HT1080 (cell line): ENCODE measurements around the gene NUP214. TPM values are rescaled to one million over a fixed set of nuclear protein-coding genes. Genes with fewer than 3 reads are reported as not detected.
"Not testable (repeated sequence)": the region's sequence is repeated elsewhere in the genome, so short reads cannot be mapped to it uniquely, and the experiment has no call there.

Experiments used
- DNase-seq: peaks from one replicate; pipeline ENCODE4 v3.0.0-alpha.2; 2015; ENCODE audit warnings: low read depth
- total RNA-seq: library from RNA; depleted of rRNA; stranded (reverse); fragments of >200 nt; shearing (Covaris generic); gene quantifications from 2 replicates; pipeline ENCODE4 v1.2.3, GENCODE V29; 2014

The NUP214 gene
- total RNA-seq, 1 experiment from 2014 or later = 27.1 TPM

GRCh38 chr9:131096269-131097125, 28.9 kb upstream of the NUP214 start, which contains the start of gene AIF1L:
Gene AIF1L, plus strand, starts transcription at chr9:131096531. Its CDS starts 99 bp downstream, at chr9:131096630.
- no peak for DNase-seq

DNA sequence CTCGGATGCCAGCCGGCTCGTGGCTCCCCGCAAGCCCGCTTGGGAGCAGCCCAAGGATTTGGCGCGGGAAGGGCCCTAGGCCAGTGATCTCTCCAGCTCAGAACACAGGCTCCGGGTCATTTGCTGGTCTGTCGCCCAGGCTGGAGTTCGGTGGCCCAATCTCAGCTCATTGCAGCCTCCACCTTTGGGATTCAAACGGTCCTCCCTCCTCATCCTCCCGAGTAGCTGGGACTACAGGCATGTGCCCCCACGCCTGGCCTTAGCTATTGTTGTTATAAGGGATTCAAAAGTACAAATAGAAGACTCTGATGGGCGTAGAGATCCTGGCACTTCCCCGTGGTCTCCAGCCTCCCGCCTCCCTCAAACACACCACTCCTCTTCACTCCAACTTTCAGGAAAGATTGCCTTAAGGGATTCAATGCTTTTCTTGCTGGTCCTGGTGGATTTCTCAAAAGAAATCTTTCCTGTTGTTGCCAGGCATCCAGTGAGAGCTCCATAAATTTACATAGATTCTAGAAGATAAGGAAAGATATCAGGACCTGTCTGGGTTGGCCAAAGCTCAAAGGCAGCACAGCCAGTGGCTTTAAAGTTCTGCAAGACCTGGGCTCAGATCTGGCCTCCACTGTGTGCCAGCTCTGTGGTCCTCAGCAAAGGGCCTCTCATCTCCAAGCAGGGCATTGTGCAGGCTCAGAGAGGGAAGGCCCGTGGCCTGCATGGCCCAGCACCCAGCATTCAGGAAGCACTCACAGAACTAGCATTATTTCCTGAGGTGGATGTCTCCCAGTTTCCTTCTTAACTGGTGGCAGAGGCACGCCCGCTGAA, 28.0 kb upstream of the NUP214 start:
- DNase-seq = no peak

DNA sequence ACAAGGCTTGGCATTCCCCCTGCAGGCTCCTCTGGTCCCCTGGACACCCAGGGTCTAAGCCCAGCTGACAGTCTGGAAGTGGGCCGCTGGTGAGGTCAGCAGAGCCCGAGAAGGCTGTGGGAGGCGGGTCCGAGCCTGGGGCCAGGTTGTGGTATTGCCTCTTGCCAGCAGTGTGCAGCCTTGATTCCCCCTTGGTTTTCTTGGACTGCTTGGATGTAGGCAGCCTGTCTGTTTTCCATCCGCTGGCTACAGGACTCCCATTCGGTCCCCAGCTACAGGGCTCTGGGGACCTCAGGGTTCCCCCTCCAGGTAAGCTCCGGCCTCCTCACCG, 27.5 kb upstream of the NUP214 start:
- no peak for DNase-seq

DNA sequence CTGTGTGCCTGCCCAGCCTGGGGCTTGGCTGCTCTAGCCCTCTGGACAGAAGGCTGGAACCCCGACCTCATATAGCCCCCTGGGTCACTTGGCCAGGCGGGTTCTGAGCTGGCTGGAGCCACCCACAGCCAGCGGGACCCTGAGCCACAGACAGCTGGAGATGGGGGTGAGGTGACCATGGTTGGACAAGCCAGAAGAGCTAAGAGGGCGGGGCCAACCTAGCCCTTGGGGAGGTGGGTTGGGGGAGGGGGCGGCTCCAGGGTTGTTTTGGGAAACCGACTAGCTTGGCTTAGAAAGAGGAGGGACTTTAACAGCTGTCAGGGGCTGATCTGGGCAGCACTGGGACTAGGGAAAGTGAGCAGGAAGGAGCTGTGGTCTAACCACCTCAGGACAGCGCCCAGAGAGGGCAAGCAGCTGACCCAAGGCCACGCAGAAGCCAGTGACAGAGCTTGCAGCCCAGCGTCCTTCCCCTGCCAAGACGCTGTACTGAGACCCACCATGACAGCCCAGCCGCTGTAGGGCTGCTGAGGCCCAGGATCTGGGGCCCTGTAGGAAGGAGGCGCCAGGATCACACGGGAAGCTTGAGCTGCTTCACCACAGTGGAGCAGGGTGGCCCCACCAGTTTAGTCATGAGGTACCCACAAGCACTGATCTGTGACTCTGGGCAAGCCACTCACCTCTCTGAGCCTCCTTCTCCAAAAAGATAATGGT, 26.8 kb upstream of the NUP214 start:
- DNase-seq = no peak

DNA sequence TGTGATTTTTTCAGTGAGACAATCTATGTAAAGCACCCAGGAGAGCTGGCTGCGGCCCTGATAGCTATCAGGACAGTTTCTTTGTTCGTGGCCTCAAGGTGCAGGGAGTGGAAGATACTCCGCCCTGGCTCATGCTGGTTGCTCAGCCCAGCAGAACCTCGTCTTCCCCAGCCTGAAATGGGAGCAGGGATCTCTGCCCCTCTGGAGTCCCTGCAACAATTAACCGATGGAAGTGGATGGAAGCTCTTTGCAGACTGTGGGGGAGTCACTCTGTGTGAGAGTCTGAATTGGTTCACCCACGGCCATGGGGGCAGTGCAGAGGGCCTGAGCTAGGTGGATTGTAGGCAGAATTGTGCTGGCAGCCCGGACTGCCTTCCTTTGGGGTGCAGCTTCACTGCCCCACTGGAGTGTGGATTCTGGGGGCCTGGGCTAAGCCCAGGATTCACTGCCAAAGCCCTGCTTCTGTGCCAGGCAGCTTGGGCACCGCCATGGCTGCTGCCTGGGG, 26.2 kb upstream of the NUP214 start:
- no peak for DNase-seq

DNA sequence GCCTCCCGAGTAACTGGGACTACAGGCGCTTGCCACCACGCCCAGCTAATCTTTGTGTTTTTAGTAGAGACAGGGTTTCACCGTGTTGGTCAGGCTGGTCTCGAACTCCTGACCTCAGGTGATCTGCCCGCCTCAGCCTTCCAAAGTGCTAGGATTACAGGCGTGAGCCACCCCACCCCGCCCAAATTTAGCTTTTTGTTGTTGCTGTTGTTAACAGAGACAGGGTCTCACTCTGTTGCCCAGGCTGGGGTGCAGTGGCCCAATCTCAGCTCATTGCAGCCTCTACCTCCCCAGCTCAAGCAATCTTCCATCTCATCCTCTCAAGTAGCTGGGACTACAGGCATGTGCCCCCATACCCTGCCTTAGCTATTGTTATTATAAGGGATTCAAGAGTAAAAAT, 25.5 kb upstream of the NUP214 start:
- not testable (repeated sequence) for DNase-seq

GRCh38 chr9:131100445-131100844, 24.9 kb upstream of the NUP214 start:
- DNase-seq = no peak

- no peak for DNase-seq
Measured at GRCh38 chr9:131101207-131101964, 24.0 kb upstream of the NUP214 start.

DNA sequence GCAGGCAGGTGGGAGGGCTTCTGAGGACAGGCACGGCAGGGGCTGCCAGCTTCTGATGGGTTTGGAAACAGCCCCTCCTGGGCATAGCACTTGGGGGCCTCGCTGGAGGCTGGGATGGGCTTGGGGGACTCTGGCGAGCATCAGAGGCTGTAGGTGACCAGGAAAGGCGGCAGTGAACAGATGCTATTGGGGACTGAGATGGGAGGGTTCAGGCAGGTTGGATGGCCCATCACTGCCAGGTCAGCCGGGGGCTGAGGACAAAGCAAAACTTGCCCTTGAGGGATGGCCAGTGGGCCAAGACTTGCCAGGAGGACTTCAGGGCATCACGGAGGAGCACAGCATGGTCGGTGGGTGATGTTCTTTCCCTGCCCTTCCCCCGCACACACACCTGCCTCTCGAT, 22.4 kb upstream of the NUP214 start:
- no peak for DNase-seq

- DNase-seq = no peak
Measured at GRCh38 chr9:131103535-131103934, 21.9 kb upstream of the NUP214 start.

DNA sequence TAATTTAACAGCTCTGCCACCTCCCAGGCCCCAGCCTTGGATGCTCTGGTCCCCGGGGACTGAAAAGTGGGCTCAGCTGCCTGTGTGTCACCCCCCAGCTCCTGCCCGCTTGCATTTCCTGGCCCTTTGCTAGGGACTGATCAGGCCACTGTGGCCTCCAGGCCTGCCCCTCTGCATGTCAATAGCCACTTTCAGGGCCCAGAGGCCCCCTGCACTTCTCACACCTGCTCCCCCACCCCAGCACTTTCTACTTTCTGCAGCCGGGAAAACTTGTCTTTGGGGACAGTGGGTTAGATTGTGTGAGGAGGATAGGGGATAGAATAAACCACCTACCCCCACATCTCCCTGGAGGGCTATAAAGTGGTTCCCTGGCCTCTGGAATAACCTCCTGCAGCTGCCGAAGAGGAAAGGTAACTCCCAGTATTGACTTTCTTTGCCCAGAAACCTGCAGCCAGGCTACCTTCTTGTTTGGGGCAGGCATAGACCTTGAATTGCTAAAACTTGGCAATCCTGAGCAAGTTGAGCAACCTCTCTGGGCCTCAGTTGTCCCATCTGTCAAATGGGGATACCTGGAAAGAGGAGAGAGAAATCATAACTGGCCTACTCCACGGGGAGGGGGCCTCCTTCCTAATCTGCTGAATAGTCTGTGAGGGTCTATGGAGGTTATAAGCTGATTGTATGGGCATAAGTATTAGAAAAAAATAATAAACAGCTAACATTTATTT, 21.2 kb upstream of the NUP214 start:
- DNase-seq = no peak

GRCh38 chr9:131105952-131106351, 19.4 kb upstream of the NUP214 start:
- no peak for DNase-seq

DNA sequence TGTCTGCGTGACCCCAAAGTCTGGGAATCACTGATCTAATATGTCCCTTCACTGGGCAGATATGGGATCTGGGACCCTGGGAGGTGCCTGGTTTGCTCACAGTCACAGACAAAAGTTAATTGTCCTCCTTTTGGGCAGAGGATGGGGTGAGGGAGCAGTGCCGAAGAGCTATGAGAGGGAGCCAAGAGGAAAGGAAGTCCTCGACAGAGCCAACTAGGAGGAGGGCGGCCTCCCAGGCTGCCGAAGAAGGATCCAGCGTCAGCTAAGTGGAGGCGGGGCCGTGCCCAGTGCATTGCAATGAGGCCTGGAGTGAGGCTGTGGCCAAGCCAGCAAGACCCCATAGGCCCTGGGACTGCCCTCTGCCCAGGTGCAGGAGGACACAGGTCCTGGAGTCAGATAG, 17.6 kb upstream of the NUP214 start:
- no peak for DNase-seq

GRCh38 chr9:131111186-131111853, 14.1 kb upstream of the NUP214 start:
- no peak for DNase-seq

- DNase-seq = no peak
Measured at GRCh38 chr9:131111854-131112311, 13.5 kb upstream of the NUP214 start.

DNA sequence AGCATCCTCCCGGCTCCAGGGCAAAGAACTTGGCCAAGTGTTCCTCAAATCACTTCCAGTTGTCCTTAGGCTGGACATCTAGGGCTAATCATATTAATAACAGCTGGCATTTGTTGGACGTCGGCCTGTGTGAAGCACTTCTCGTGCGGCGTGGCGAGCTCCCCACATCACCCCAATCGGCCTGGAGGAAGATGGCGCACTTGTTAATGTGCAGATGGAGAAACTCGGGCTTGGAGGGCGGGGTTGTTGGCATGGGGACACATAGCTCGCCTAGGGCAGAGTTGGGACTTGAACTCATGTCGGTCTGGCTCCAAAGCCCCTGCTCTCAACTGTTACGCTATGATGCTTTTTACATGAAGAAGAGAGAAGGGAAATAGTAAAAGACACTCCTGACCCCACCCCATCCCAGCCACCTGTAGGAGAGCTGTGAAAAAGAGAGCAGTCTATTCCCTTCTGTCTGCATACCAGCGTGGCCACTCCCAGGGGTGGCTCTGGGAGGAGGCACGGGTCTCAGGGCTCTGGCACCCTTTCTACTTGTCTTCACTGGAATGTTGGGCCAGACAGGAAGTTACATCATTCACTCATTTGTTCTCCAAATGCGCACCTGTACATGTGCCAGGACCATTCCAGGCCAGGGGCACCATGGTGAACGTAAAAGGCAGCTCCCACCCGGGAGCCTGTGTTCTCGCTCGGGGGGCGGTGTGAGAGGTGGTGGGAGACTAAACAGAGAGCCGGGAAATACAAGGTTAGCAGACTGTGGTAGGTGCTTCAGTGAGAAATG, 12.8 kb upstream of the NUP214 start:
- DNase-seq = no peak

DNA sequence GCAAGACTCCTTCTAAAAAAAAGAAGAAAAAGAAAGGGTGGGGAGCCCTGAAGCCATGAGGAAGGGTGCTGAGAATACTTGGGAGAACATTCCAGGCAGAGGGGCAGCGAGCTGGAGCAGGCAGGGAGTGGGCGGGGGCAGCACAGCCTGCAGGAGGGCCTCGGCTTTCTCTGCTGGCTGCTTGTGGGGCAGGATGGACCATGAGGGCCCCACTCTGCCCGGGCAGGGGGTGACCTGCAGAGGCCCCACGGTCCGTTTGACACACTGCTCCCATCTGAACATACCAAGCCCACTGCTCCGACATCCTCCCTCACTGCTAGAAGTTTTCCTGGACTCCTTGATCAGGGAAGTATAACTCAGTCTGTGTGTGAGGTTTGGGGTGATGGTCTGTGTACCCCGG, 11.7 kb upstream of the NUP214 start:
- no peak for DNase-seq

DNA sequence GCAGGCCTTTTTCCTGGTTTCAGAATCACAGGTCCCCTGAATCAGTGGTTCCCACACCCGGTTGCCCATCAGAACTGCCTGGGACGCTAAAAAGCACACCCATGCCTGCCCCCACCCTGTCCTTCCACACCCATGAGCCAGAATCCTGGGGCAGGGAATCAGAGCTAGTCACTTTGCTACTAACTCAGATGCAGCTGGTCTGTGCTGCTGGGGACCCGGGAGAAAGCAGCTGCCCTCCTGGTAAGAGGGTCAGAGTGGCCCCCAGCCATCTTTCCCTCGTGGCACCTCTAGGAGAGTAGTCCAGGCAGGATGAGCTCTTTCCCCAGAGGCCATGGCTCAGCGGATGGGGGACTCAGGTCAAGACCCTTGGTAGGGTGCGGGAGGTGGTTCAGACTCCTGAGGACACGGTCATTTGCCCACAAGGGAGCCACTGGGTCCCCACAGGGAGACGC, 11.3 kb upstream of the NUP214 start:
- DNase-seq = no peak

DNA sequence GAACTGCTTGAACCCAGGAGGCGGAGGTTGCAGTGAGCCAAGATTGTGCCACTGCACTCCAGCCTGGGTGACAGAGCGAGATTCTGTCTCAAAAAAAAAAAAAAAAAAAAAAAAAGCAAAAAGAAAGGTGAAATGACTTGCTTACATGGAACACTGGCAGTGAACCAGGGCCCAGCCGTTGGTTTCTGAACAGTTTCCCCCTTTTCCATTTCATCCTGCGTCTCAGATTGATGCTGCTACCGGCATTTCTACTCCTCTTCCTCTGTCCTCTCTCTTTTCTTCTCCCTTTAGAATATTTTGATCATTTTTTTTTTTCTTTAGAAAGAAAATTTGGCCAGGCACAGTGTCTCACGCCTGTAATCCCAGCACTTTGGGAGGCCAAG, 10.0 kb upstream of the NUP214 start:
- not testable (repeated sequence) for DNase-seq
